Heart left ventricle (tissue), 16 donors: Measurements from ENCODE around the gene TSC22D3. TPM values are rescaled to one million over a fixed set of nuclear protein-coding genes. Genes with fewer than 3 reads are reported as not detected.

Source experiments
- ATAC-seq, 4 donors: fragments of 200-7000 bp; cut with Tn5 transposase; one replicate each; pipeline ENCODE4 v1.9.1; 2020 to 2022; ENCODE audit warnings: moderate library complexity in 4 of 4, mild to moderate bottlenecking in 3 of 4, moderate number of reproducible peaks in 1 of 4
- DNase-seq, 5 donors: peaks; one replicate each; pipeline ENCODE4 v3.0.0-alpha.2; 2020
- H3K27ac ChIP-seq, 12 donors: fragments of 200-600 bp; sonication (generic) in 4 of 12; one replicate each; pipeline versions ENCODE4 v1.5.0 to v1.8.0; 2016 to 2022; ENCODE audit warnings: mild to moderate bottlenecking in 2 of 12
- H3K27me3 ChIP-seq, 9 donors: fragments of 200-600 bp; sonication (generic) in 2 of 9; one replicate each; pipeline versions ENCODE4 v1.5.1 to v1.8.0; 2016 to 2022; ENCODE audit warnings: mild to moderate bottlenecking in 3 of 9
- H3K36me3 ChIP-seq, 9 donors: fragments of 200-600 bp; sonication (generic) in 2 of 9; one replicate each; pipeline versions ENCODE4 v1.5.0 to v1.8.0; 2018 to 2022; ENCODE audit warnings: mild to moderate bottlenecking in 2 of 9
- H3K4me1 ChIP-seq, 12 donors: fragments of 200-600 bp; sonication (generic) in 4 of 12; one replicate each; pipeline versions ENCODE4 v1.5.0 to v1.8.0; 2016 to 2022; ENCODE audit warnings: mild to moderate bottlenecking in 3 of 12
- H3K4me3 ChIP-seq, 12 donors: fragments of 200-600 bp; sonication (generic) in 4 of 12; one replicate each; pipeline versions ENCODE4 v1.5.0 to v1.8.0; 2017 to 2022; ENCODE audit warnings: mild to moderate bottlenecking in 9 of 12, moderate library complexity in 4 of 12
- H3K9me3 ChIP-seq, 12 donors: fragments of 200-600 bp; sonication (generic) in 4 of 12; one replicate each; pipeline versions ENCODE4 v1.5.0 to v1.8.0; 2016 to 2022; ENCODE audit warnings: mild to moderate bottlenecking in 1 of 12
- POLR2A ChIP-seq, 2 donors: fragments of 450-650 bp; IDR thresholded peaks; one replicate each; pipeline ENCODE4 v1.6.1; 2017; ENCODE audit warnings: antibody characterized with exemption in 2 of 2, mild to moderate bottlenecking in 2 of 2, moderate library complexity in 2 of 2
- WGBS, 4 donors: extraction: QIAGEN DNeasy Blood & Tissue Kit in 2 of 4; methylation state at CpG; one replicate each; pipeline versions ENCODE4 v1.1.5 to v1.1.7; 2013 to 2018; 5-methylcytosine and 5-hydroxymethylcytosine counted together
- intact Hi-C, 10 donors: fragments of 100-400 bp; cut with DNase I; formaldehyde crosslinking; loops; one replicate each; pipeline versions ENCODE4 v1.11.1 to v1.14.2; 2022
- polyA plus RNA-seq, 2 donors: library from polyadenylated mRNA; stranded (reverse); fragments of 200-250 nt; gene quantifications; one replicate each; pipeline ENCODE4 v1.2.3, GENCODE V29; 2013
- total RNA-seq, 9 donors: library from RNA; depleted of rRNA in 2 of 9; stranded (reverse); fragments of >200 nt in 2 of 9; fragmentation: NEBNext Ultra II Directional in 3 of 9; extraction: Animal tissue kit (Norgen Biotek cat#: 25700) in 3 of 9; gene quantifications; one replicate each; pipeline versions ENCODE4 v1.1.0 to v1.2.4, GENCODE V29; 2016 to 2023
- TF ChIP-seq, protein P1 (sequence below), 12 donors: fragments of 200-600 bp; sonication (generic) in 4 of 12; IDR thresholded peaks; one replicate each; pipeline versions ENCODE4 v1.5.0 to v1.8.0; 2018 to 2022; ENCODE audit warnings: antibody characterized with exemption in 12 of 12, mild to moderate bottlenecking in 5 of 12
- donor health status: ischemic (EF 13 %, LVEDD 7.1; RV severe dilation, severe dysfunction).
- donor health status: healthy with polysubstance abuse.
- donor health status: DM: no; HTN: yes; CAD: no.
- donor health status: DM: no; HTN: no; CAD: no.
- donor health status: ischemic (EF 25% LVEDD 6.9; RV normal size, moderate dysfunction).
- donor health status: ischemic (EF 25% LVEDD 5.7; RV mildly dilated, moderate dysfunction).
- donor health status: healthy.
- donor health status: DM: yes; HTN: yes; CAD: no.
- donor health status: ischemic (EF 35%, LVEDD 5.7; RV mildly dilated, moderate dysfunction).
- donor health status: nonischemic (EF 11% LVEDD 7.7; RV severe dilation, severe dysfunction).
- donor health status: DM: yes; HTN: yes; CAD: no.
- donor health status: PGD.
- donor health status: ischemic (EF 29% LVEDD 5.4; RV normal size, mild dysfunction).
- donor health status: nonischemic (EF 23%, LVEDD 6.1; RV moderate dilation, normal function).

The TSC22D3 gene
- total and polyA plus RNA-seq, 11 donors = 28.0 to 145 (median 33.9) TPM

DNA sequence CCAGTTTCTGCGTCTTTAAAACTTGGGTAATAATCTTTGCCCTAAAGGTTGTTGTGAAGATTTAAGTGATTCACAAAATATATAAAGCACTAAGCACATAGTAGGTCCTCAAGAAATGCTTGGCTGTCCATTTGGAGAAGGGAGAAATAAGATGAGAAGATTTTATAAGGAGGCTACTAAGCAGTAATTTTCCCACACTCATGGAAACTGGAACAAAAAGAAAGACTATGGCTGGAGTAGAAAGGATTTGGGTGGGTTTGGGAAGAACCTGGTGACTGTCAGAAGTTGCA, 100.3 kb downstream of the TSC22D3 start:
- intact Hi-C loops = loop anchor here in 6 of 10 donors (2.0 to 5.0 kb wide), 3 partner anchors 37 to 42 kb away; no protein-coding TSS in a partner anchor
- WGBS, 4 donors = 67 to 90% (median 82%) methylated on average over 1 of the region's 1 CpG
- peaks cover 0 to 68% (median 20%) of the 10 kb centered on the region in 12 donors for H3K4me1 ChIP-seq

DNA sequence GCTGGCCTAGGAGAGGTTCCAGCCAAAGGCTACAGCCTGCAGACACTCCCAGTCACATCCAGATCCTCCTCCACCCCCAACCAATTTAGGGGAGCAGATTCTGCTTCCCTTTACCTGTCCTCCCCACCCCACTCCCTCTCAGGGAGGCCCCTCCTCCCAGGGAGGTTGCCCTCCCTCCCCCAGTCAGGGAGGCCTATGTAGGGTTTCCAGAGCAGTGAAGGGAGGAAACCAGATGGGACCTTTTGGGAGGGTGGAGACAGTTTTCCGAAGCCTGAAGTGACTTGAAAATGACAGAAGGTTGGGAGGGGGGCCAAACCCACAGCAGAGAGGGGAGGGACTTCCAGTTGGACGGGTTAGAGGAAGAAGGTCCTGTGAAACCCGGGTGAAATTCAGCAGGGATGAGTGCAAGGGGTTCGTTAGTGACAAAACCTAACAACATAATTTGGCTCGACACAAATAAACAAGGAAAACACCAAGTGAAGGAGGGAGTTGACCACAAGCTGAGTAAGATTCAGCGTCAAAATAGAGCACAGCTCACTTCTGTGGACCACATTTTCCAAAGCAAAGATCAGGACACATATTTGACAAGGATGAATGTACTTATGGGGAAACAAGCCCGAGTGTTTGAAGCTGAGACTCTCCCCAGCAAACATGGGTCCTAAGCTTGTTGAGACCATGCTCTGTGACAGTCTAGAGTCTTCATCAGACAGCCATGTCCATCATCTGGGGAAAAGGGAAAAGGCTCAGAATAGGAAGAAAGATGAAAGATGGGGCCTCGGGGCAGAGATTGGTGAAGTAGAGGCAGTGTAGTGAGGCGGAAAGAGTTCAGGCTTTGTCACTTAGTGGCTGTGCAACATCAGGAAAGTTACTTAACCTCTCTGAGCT, 100.9 kb downstream of the TSC22D3 start:
- 44 to 50% (median 47%) methylated on average over 9 of the region's 9 CpGs for WGBS, 4 donors
- TF ChIP-seq POLR2A (IDR thresholded peaks at IDR 0.05) = peak in 1 of 2 donors; percentile 16
- TF ChIP-seq, protein P1, sequence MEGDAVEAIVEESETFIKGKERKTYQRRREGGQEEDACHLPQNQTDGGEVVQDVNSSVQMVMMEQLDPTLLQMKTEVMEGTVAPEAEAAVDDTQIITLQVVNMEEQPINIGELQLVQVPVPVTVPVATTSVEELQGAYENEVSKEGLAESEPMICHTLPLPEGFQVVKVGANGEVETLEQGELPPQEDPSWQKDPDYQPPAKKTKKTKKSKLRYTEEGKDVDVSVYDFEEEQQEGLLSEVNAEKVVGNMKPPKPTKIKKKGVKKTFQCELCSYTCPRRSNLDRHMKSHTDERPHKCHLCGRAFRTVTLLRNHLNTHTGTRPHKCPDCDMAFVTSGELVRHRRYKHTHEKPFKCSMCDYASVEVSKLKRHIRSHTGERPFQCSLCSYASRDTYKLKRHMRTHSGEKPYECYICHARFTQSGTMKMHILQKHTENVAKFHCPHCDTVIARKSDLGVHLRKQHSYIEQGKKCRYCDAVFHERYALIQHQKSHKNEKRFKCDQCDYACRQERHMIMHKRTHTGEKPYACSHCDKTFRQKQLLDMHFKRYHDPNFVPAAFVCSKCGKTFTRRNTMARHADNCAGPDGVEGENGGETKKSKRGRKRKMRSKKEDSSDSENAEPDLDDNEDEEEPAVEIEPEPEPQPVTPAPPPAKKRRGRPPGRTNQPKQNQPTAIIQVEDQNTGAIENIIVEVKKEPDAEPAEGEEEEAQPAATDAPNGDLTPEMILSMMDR (IDR thresholded peaks at IDR 0.05) = no peak
- Histone ChIP-seq H3K27ac (peak overlapping the region; percentile 53 to 99 (median 89)), H3K4me1 (peaks cover 0 to 66% (median 21%) of the 10 kb centered on the region in 12 donors), H3K27me3 (peaks cover 0 to 11% (median 0%) of the 10 kb centered on the region in 9 donors), H3K4me3 (peak overlapping the region in 7 of 12 donors; percentile 2 to 57 (median 33)), H3K9me3 (no peaks in the 10 kb centered on the region), H3K36me3 (no peaks in the 10 kb centered on the region)
- DNase-seq (peak; percentile 64 to 75 (median 69)), ATAC-seq (peak; percentile 35 to 54 (median 41))
- intact Hi-C loops = loop anchor here (1.0 to 5.0 kb wide), 6 partner anchors 38 to 218 kb away; partner anchors contain the start of genes NCBP2L (in 7 of the 10) and TSC22D3 (in 7 of the 10)

More for the DNA sequence above, 100.3 kb downstream of the TSC22D3 start:
- Histone ChIP-seq H3K4me3 (peak overlapping the region in 5 of 12 donors; percentile 39 to 57 (median 50)), H3K27me3 (peaks cover 0 to 11% (median 0%) of the 10 kb centered on the region in 9 donors), H3K9me3 (no peaks in the 10 kb centered on the region), H3K36me3 (no peaks in the 10 kb centered on the region), H3K27ac (peak overlapping the region; percentile 53 to 99 (median 89))
- ATAC-seq (no peak), DNase-seq (no peak)
- TF ChIP-seq, protein P1 (IDR thresholded peaks at IDR 0.05) = no peak
- TF ChIP-seq POLR2A (IDR thresholded peaks at IDR 0.05) = no peak

DNA sequence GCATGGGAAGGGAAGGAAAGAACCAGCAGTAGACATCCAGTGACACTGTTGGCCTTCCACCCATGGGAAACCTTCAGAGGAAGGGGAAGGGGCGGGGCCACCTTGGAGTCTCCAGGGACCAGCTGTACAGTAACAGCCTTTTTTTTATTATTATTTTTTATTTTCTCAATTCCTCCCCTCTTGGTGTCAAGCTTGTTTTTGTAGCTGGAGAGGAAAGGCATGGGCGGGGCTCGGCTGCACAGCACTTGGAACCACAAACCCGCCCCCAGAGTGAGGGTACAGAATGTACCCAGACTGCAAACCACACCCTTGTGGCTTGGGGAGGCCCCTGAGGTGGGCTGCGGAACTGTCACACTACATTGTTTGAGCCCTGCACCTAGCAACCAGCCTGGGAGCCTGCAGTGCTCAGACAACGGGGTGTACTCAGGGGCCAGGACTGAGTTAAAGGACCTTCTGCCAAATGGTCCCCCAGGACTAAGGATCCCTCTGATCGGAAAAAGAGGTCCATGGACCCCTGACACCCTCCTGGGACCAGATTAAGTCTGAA, 101.6 kb downstream of the TSC22D3 start:
- H3K4me1 ChIP-seq = peaks cover 0 to 62% (median 21%) of the 10 kb centered on the region in 12 donors
- peak overlapping the region; percentile 53 to 99 (median 89) for H3K27ac ChIP-seq
- WGBS, 4 donors = 34 to 48% (median 44%) methylated on average over 7 of the region's 7 CpGs
- intact Hi-C loops = loop anchor here in 9 of 10 donors (1.0 to 5.0 kb wide), 5 partner anchors 43 to 218 kb away; partner anchors contain the start of genes NCBP2L (in 8 of the 9) and TSC22D3 (in 7 of the 9)
- H3K36me3 ChIP-seq = no peaks in the 10 kb centered on the region
- ATAC-seq = peak; percentile 77 to 84 (median 80)
- H3K4me3 ChIP-seq = peak overlapping the region in 5 of 12 donors; percentile 2 to 33 (median 16)
- no peaks in the 10 kb centered on the region for H3K9me3 ChIP-seq
- DNase-seq = peak; percentile 78 to 91 (median 86)
- H3K27me3 ChIP-seq = peaks cover 0 to 11% (median 0%) of the 10 kb centered on the region in 9 donors
- TF ChIP-seq, protein P1 (IDR thresholded peaks at IDR 0.05) = peak in 1 of 12 donors; percentile 10
- TF ChIP-seq POLR2A (IDR thresholded peaks at IDR 0.05) = no peak
